Right atrium auricular region (tissue), 2 donors: ENCODE results near the gene FAM76A. TPM values are rescaled to one million over a fixed set of nuclear protein-coding genes. Genes with fewer than 3 reads are reported as not detected.

ENCODE experiments used
- DNase-seq: peaks from one replicate; pipeline ENCODE4 v3.0.0-alpha.2; 2019; ENCODE audit warnings: low spot score
- H3K27ac ChIP-seq, 2 donors: fragments of 200-600 bp; sonication (generic); 1 replicate in 1 of 2; 2 replicates in 1 of 2; pipeline ENCODE4 v1.5.1; 2016 to 2019
- H3K27me3 ChIP-seq, 2 donors: fragments of 200-600 bp; sonication (generic); one replicate each; pipeline versions ENCODE4 v1.5.1 to v1.6.0; 2017 to 2019
- H3K36me3 ChIP-seq: fragments of 200-600 bp; sonication (generic); one replicate; pipeline ENCODE4 v1.5.1; 2016
- H3K4me1 ChIP-seq, 2 donors: fragments of 200-600 bp; sonication (generic); one replicate each; pipeline versions ENCODE4 v1.5.1 to v1.6.0; 2017 to 2019
- H3K4me3 ChIP-seq, 2 donors: fragments of 200-600 bp; sonication (generic); 1 replicate in 1 of 2; 2 replicates in 1 of 2; pipeline ENCODE4 v1.5.1; 2017 to 2019; ENCODE audit warnings: mild to moderate bottlenecking in 1 of 2, moderate library complexity in 1 of 2
- H3K9me3 ChIP-seq, 2 donors: fragments of 200-600 bp; sonication (generic); one replicate each; pipeline ENCODE4 v1.5.1; 2019
- total RNA-seq, 2 donors: library from RNA; depleted of rRNA; stranded (reverse); fragments of >200 nt; gene quantifications; one replicate each; pipeline ENCODE4 v1.1.0, GENCODE V29; 2016
- TF ChIP-seq, protein P1 (sequence below), 2 donors: fragments of 200-600 bp; sonication (generic); IDR thresholded peaks; one replicate each; pipeline ENCODE4 v1.5.1; 2019; ENCODE audit warnings: antibody characterized with exemption in 2 of 2

FAM76A gene
- total RNA-seq, 2 donors from 2014 or later, result 9.8 to 11.3 TPM

DNA sequence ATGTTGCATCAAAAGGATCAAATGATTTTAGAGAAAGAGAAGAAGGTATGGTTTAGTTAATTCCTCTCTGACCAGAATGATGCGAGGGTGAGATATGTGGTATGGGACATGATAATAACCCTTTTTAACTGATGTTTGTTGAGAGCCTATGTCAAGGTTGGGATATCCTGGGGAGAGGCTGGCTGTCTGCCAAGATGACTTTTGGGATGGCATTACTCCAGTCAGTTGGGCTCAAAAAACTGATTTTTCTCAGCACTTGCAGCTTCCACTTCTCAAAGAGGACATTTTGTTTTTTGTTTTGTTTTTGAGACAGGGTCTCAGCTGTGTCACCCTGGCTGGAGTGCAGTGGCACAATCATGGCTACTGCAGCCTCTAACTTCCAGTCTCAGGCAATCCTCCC lies 29.5 kb downstream of the FAM76A start:
- TF ChIP-seq, protein P1, sequence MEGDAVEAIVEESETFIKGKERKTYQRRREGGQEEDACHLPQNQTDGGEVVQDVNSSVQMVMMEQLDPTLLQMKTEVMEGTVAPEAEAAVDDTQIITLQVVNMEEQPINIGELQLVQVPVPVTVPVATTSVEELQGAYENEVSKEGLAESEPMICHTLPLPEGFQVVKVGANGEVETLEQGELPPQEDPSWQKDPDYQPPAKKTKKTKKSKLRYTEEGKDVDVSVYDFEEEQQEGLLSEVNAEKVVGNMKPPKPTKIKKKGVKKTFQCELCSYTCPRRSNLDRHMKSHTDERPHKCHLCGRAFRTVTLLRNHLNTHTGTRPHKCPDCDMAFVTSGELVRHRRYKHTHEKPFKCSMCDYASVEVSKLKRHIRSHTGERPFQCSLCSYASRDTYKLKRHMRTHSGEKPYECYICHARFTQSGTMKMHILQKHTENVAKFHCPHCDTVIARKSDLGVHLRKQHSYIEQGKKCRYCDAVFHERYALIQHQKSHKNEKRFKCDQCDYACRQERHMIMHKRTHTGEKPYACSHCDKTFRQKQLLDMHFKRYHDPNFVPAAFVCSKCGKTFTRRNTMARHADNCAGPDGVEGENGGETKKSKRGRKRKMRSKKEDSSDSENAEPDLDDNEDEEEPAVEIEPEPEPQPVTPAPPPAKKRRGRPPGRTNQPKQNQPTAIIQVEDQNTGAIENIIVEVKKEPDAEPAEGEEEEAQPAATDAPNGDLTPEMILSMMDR (IDR thresholded peaks at IDR 0.05), result no peak
- Histone ChIP-seq H3K27ac (no peak overlapping the region), H3K4me3 (no peak overlapping the region), H3K4me1 (no peaks in the 10 kb centered on the region), H3K27me3 (no peaks in the 10 kb centered on the region), H3K36me3 (peaks cover 59% of the 10 kb centered on the region), H3K9me3 (no peaks in the 10 kb centered on the region)
- DNase-seq, result no peak

GRCh38 chr1:27755865-27756264 lies 30.1 kb downstream of the FAM76A start:
- Histone ChIP-seq H3K27me3 (no peaks in the 10 kb centered on the region), H3K4me3 (no peak overlapping the region), H3K9me3 (no peaks in the 10 kb centered on the region), H3K27ac (no peak overlapping the region), H3K36me3 (peaks cover 55% of the 10 kb centered on the region), H3K4me1 (no peaks in the 10 kb centered on the region)
- DNase-seq, result no peak
- TF ChIP-seq, protein P1 (IDR thresholded peaks at IDR 0.05), result no peak

DNA sequence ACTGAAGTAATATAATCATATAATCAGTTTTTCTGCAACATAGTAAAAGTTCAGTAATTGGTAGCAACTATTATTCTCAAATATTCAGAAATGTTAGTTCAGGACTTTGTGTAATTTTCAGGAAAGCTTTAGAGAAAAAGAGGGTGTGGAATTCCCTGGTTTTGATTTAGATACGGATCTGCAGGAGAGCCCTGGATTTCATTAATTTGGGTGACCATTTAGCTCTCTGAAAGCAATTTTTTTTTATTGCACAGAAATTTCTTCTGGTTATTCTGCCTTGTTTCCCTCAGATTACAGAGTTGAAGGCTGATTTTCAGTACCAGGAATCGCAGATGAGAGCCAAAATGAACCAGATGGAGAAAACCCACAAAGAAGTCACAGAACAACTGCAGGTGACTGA lies 33.5 kb downstream of the FAM76A start:
- no peak for DNase-seq
- TF ChIP-seq, protein P1 (IDR thresholded peaks at IDR 0.05), result no peak

DNA sequence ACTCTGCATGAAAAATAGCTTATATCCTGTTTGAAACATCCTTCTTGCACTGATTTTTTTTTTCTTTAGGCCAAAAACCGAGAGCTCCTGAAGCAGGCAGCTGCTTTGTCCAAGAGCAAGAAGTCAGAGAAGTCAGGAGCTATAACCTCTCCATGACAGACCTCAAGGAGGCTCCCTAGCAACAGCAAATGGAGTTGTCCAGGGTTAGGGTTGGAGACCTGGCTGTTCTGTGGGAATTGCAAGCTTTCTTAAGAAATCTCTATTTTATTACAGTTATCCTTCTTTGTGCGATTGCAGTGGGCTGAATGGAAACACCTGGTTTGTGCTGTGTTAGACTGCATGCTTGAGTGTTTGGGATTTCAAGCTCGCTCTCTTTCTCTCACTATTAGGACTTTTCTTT lies 34.7 kb downstream of the FAM76A start:
- Histone ChIP-seq H3K27me3 (no peaks in the 10 kb centered on the region), H3K36me3 (peaks cover 52% of the 10 kb centered on the region), H3K27ac (no peak overlapping the region), H3K9me3 (no peaks in the 10 kb centered on the region), H3K4me1 (no peaks in the 10 kb centered on the region), H3K4me3 (no peak overlapping the region)
- TF ChIP-seq, protein P1 (IDR thresholded peaks at IDR 0.05), result no peak
- DNase-seq, result no peak

More for the DNA sequence above, 33.5 kb downstream of the FAM76A start:
- Histone ChIP-seq H3K4me1 (no peaks in the 10 kb centered on the region), H3K27me3 (no peaks in the 10 kb centered on the region), H3K4me3 (no peak overlapping the region), H3K9me3 (no peaks in the 10 kb centered on the region), H3K27ac (no peak overlapping the region), H3K36me3 (peaks cover 52% of the 10 kb centered on the region)

GRCh38 chr1:27762033-27762432 lies 36.3 kb downstream of the FAM76A start:
- peaks cover 42% of the 10 kb centered on the region for H3K36me3 ChIP-seq
- no peak overlapping the region for H3K27ac ChIP-seq
- H3K4me3 ChIP-seq, result no peak overlapping the region
- TF ChIP-seq, protein P1 (IDR thresholded peaks at IDR 0.05), result no peak
- DNase-seq, result no peak
- H3K9me3 ChIP-seq, result no peaks in the 10 kb centered on the region
- no peaks in the 10 kb centered on the region for H3K4me1 ChIP-seq
- no peaks in the 10 kb centered on the region for H3K27me3 ChIP-seq

DNA sequence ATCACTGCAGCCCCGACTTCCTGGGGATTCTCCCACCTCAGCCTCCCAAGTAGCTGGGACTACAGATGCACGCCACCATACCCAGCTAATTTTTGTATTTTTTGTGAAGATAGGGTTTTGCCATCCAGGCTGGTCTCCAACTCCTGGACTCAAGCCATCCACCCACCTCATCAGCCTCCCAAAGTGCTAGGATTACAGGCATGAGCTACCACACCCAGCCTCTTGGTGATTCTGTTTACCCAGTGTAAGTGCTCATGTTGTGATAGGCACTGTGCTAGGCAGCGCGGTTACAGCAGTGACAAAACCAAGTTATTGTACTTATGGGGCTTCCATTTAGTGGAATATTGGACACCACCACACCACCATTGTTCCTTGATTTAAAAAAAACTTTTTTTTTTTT lies 37.6 kb downstream of the FAM76A start:
- Histone ChIP-seq H3K4me1 (no peaks in the 10 kb centered on the region), H3K9me3 (no peaks in the 10 kb centered on the region), H3K36me3 (peaks cover 31% of the 10 kb centered on the region), H3K4me3 (no peak overlapping the region), H3K27me3 (no peaks in the 10 kb centered on the region), H3K27ac (no peak overlapping the region)
- TF ChIP-seq, protein P1 (IDR thresholded peaks at IDR 0.05), result no peak
- DNase-seq, result no peak
